ENCODE results near the gene SHISA7.
"Not testable (repeated sequence)": the region's sequence is repeated elsewhere in the genome, so short reads cannot be mapped to it uniquely, and the experiment has no call there.

SHISA7 gene

GRCh38 chr19:55423225-55424005 lies 19.7 kb downstream of the SHISA7 start:
- H3K4me3 ChIP-seq (ENCODE audit: low read depth, low read length, poor library complexity, severe bottlenecking) = no peak overlapping the region
- H2AFZ ChIP-seq (ENCODE audit: low read length) = no peak overlapping the region
- H3K36me3 ChIP-seq (ENCODE audit: insufficient read depth, low read length) = no peaks in the 10 kb centered on the region; the same call in 1 of the 2 replicates
- H3K79me2 ChIP-seq (ENCODE audit: insufficient read depth, low read length) = no peaks in the 10 kb centered on the region
- H3K9me2 ChIP-seq (ENCODE audit: low read depth, low read length) = no peaks in the 10 kb centered on the region
- peaks cover 13% of the 10 kb centered on the region; the same call in 1 of the 2 replicates for H3K27me3 ChIP-seq (ENCODE audit: insufficient read depth, low read length)
- H3K27ac ChIP-seq (ENCODE audit: low read depth, low read length, poor library complexity, severe bottlenecking) = no peak overlapping the region
- H3K9ac ChIP-seq (ENCODE audit: low read length) = no peak overlapping the region
- H4K20me1 ChIP-seq (ENCODE audit: insufficient read depth, low read length) = no peaks in the 10 kb centered on the region
- no peaks in the 10 kb centered on the region for H3F3A ChIP-seq (ENCODE audit: insufficient read depth, low read length)
- peaks cover 3% of the 10 kb centered on the region; the same call in 1 of the 2 replicates for H3K9me3 ChIP-seq (ENCODE audit: low read length)
- no peaks in the 10 kb centered on the region for H3K4me1 ChIP-seq (ENCODE audit: insufficient read depth, low read length, severe bottlenecking)
- no peak overlapping the region for H3K4me2 ChIP-seq (ENCODE audit: low read length)
- TF ChIP-seq CTCF (IDR thresholded peaks at IDR 0.05; ENCODE audit: low read length) (no peak), EZH2 (IDR thresholded peaks at IDR 0.05; ENCODE audit: borderline replicate concordance, low read length) (no peak)

GRCh38 chr19:55421281-55421680 lies 21.8 kb downstream of the SHISA7 start:
- H3K9me3 ChIP-seq (ENCODE audit: low read length); H3K9me2 ChIP-seq (ENCODE audit: low read depth, low read length); H2AFZ ChIP-seq (ENCODE audit: low read length); H3K4me1 ChIP-seq (ENCODE audit: insufficient read depth, low read length, severe bottlenecking); H3K4me3 ChIP-seq (ENCODE audit: low read depth, low read length, poor library complexity, severe bottlenecking); H4K20me1 ChIP-seq (ENCODE audit: insufficient read depth, low read length); H3K79me2 ChIP-seq (ENCODE audit: insufficient read depth, low read length); H3K27ac ChIP-seq (ENCODE audit: low read depth, low read length, poor library complexity, severe bottlenecking); H3K36me3 ChIP-seq (ENCODE audit: insufficient read depth, low read length); H3K4me2 ChIP-seq (ENCODE audit: low read length); H3F3A ChIP-seq (ENCODE audit: insufficient read depth, low read length); H3K9ac ChIP-seq (ENCODE audit: low read length): not testable (repeated sequence)
- peaks cover 13% of the 10 kb centered on the region; the same call in 1 of the 2 replicates for H3K27me3 ChIP-seq (ENCODE audit: insufficient read depth, low read length)

GRCh38 chr19:55419624-55420236 lies 23.4 kb downstream of the SHISA7 start:
- H3K79me2 ChIP-seq (ENCODE audit: insufficient read depth, low read length) = no peaks in the 10 kb centered on the region
- no peaks in the 10 kb centered on the region; the same call in 1 of the 2 replicates for H3K36me3 ChIP-seq (ENCODE audit: insufficient read depth, low read length)
- H3K27ac ChIP-seq (ENCODE audit: low read depth, low read length, poor library complexity, severe bottlenecking) = no peak overlapping the region
- H3K9ac ChIP-seq (ENCODE audit: low read length) = no peak overlapping the region
- peaks cover 13% of the 10 kb centered on the region; the same call in 1 of the 2 replicates for H3K27me3 ChIP-seq (ENCODE audit: insufficient read depth, low read length)
- no peaks in the 10 kb centered on the region for H3K9me2 ChIP-seq (ENCODE audit: low read depth, low read length)
- H3K4me3 ChIP-seq (ENCODE audit: low read depth, low read length, poor library complexity, severe bottlenecking) = no peak overlapping the region
- TF ChIP-seq EZH2 (IDR thresholded peaks at IDR 0.05; ENCODE audit: borderline replicate concordance, low read length) = no peak
- TF ChIP-seq CTCF (IDR thresholded peaks at IDR 0.05; ENCODE audit: low read length) = no peak
- H3K4me2 ChIP-seq (ENCODE audit: low read length) = no peak overlapping the region
- peaks cover 3% of the 10 kb centered on the region; the same call in 1 of the 2 replicates for H3K9me3 ChIP-seq (ENCODE audit: low read length)
- no peak overlapping the region for H2AFZ ChIP-seq (ENCODE audit: low read length)
- no peaks in the 10 kb centered on the region for H3F3A ChIP-seq (ENCODE audit: insufficient read depth, low read length)
- no peaks in the 10 kb centered on the region for H3K4me1 ChIP-seq (ENCODE audit: insufficient read depth, low read length, severe bottlenecking)
- no peaks in the 10 kb centered on the region for H4K20me1 ChIP-seq (ENCODE audit: insufficient read depth, low read length)

Measured in OCI-LY1 (cell line).